Neural progenitor cell (in vitro differentiated cells): ENCODE measurements around the gene AHSP. TPM values are rescaled to one million over a fixed set of nuclear protein-coding genes. Genes with fewer than 3 reads are reported as not detected.

Source experiments
- DNase-seq: peaks from one replicate; pipeline ENCODE4 v3.0.0-alpha.2; 2016; ENCODE audit warnings: low spot score
- H2AFZ ChIP-seq: fragments of 200-600 bp; sonication (generic); replicated peaks from 2 replicates; pipeline ENCODE4 v1.6.1; 2016; ENCODE audit warnings: antibody characterized with exemption
- H3F3A ChIP-seq: fragments of 200-600 bp; sonication (generic); 2 replicates; pipeline ENCODE4 v1.6.1; 2016; ENCODE audit warnings: antibody characterized with exemption, low read depth
- H3K27ac ChIP-seq: fragments of 200-600 bp; sonication (generic); 2 replicates; pipeline ENCODE4 v1.5.1; 2016; ENCODE audit warnings: mild to moderate bottlenecking
- H3K27me3 ChIP-seq: fragments of 200-600 bp; sonication (generic); 2 replicates; pipeline ENCODE4 v1.6.1; 2016; ENCODE audit warnings: mild to moderate bottlenecking, moderate library complexity
- H3K36me3 ChIP-seq: fragments of 200-600 bp; sonication (generic); 2 replicates; pipeline ENCODE4 v1.5.1; 2016
- H3K4me1 ChIP-seq: fragments of 200-600 bp; sonication (generic); 2 replicates; pipeline ENCODE4 v1.6.1; 2016; ENCODE audit warnings: mixed run types
- H3K4me2 ChIP-seq: fragments of 200-600 bp; sonication (generic); 2 replicates; pipeline ENCODE4 v1.6.1; 2016
- H3K4me3 ChIP-seq: fragments of 200-600 bp; sonication (generic); 2 replicates; pipeline ENCODE4 v1.5.1; 2016
- H3K79me2 ChIP-seq: fragments of 200-600 bp; sonication (generic); 2 replicates; pipeline ENCODE4 v1.6.1; 2016; ENCODE audit warnings: low read depth
- H3K9ac ChIP-seq: fragments of 200-600 bp; sonication (generic); 2 replicates; pipeline ENCODE4 v1.6.1; 2016
- H3K9me3 ChIP-seq: fragments of 200-600 bp; sonication (generic); 2 replicates; pipeline ENCODE4 v1.5.1; 2016; ENCODE audit warnings: low read depth
- H4K20me1 ChIP-seq: fragments of 200-600 bp; sonication (generic); 2 replicates; pipeline ENCODE4 v1.6.1; 2016; ENCODE audit warnings: low read depth
- H3K27ac Mint-ChIP-seq: 3 replicates; pipeline ENCODE4 v1.8.0; 2021; ENCODE audit warnings: mixed read lengths
- H3K27me3 Mint-ChIP-seq: 2 replicates; pipeline ENCODE4 v1.8.0; 2022; ENCODE audit warnings: low read depth, mild to moderate bottlenecking, inconsistent platforms, moderate library complexity, mixed read lengths; ENCODE audit not compliant: insufficient read depth
- H3K36me3 Mint-ChIP-seq: 3 replicates; pipeline ENCODE4 v1.8.0; 2021; ENCODE audit warnings: mixed read lengths
- H3K4me1 Mint-ChIP-seq: 3 replicates; pipeline ENCODE4 v1.8.0; 2021; ENCODE audit warnings: mixed read lengths
- H3K4me3 Mint-ChIP-seq: 3 replicates; pipeline ENCODE4 v1.8.0; 2021; ENCODE audit warnings: mild to moderate bottlenecking, moderate library complexity, mixed read lengths
- H3K9me3 Mint-ChIP-seq: 3 replicates; pipeline ENCODE4 v1.8.0; 2020; ENCODE audit warnings: mixed read lengths
- CTCF ChIP-seq: fragments of 200-600 bp; sonication (generic); IDR thresholded peaks from 2 replicates; pipeline ENCODE4 v1.5.1; 2017; ENCODE audit warnings: antibody characterized with exemption, mild to moderate bottlenecking
- EZH2 ChIP-seq: fragments of 200-600 bp; sonication (generic); IDR thresholded peaks from 2 replicates; pipeline ENCODE4 v1.6.1; 2017; ENCODE audit warnings: antibody characterized with exemption, mild to moderate bottlenecking, moderate library complexity
- EZH2phosphoT487 ChIP-seq: fragments of 200-600 bp; sonication (generic); IDR thresholded peaks from 2 replicates; pipeline ENCODE4 v1.6.1; 2017; ENCODE audit warnings: antibody characterized with exemption
- total RNA-seq: library from RNA; depleted of rRNA; stranded (reverse); fragments of >200 nt; gene quantifications from 2 replicates; pipeline ENCODE4 v1.2.3, GENCODE V29; 2015; ENCODE audit warnings: low replicate concordance

The AHSP gene
- total RNA-seq, 1 donor from 2014 or later, result not detected

- Histone ChIP-seq H4K20me1 (no peaks in the 10 kb centered on the region), H3K4me2 (no peak overlapping the region), H3K4me3 (no peak overlapping the region), H3K27ac (no peak overlapping the region), H2AFZ (no peak overlapping the region), H3K9ac (no peak overlapping the region), H3K4me1 (no peaks in the 10 kb centered on the region), H3K79me2 (no peaks in the 10 kb centered on the region), H3K36me3 (no peaks in the 10 kb centered on the region), H3K27me3 (no peaks in the 10 kb centered on the region), H3K9me3 (no peaks in the 10 kb centered on the region), H3F3A (no peaks in the 10 kb centered on the region)
- no peak for TF ChIP-seq EZH2phosphoT487
- no peak for TF ChIP-seq EZH2
- TF ChIP-seq CTCF, result no peak
- no peak for DNase-seq
- Mint-ChIP-seq H3K36me3 (no peaks in the 10 kb centered on the region), H3K4me1 (no peaks in the 10 kb centered on the region), H3K4me3 (no peak overlapping the region), H3K27ac (no peak overlapping the region), H3K9me3 (no peaks in the 10 kb centered on the region), H3K27me3 (peaks cover 5% of the 10 kb centered on the region)
These were observed 9.8 kb upstream of the AHSP start for GRCh38 chr16:31517800-31518402.

GRCh38 chr16:31519759-31520431 lies 7.8 kb upstream of the AHSP start:
- no peaks in the 10 kb centered on the region for H3K4me1 Mint-ChIP-seq

GRCh38 chr16:31521368-31521767 lies 6.3 kb upstream of the AHSP start:
- H3K4me1 ChIP-seq, result no peaks in the 10 kb centered on the region
- Mint-ChIP-seq H3K27ac (no peak overlapping the region), H3K4me3 (no peak overlapping the region), H3K36me3 (no peaks in the 10 kb centered on the region), H3K4me1 (no peaks in the 10 kb centered on the region), H3K27me3 (peaks cover 14% of the 10 kb centered on the region), H3K9me3 (no peaks in the 10 kb centered on the region)
- no peak overlapping the region for H2AFZ ChIP-seq
- H3K4me2 ChIP-seq, result no peak overlapping the region
- no peaks in the 10 kb centered on the region for H3K79me2 ChIP-seq
- H3K9ac ChIP-seq, result no peak overlapping the region
- H3K36me3 ChIP-seq, result no peaks in the 10 kb centered on the region
- H3F3A ChIP-seq, result no peaks in the 10 kb centered on the region
- DNase-seq, result no peak
- no peak overlapping the region for H3K4me3 ChIP-seq
- no peaks in the 10 kb centered on the region for H3K27me3 ChIP-seq
- no peak overlapping the region for H3K27ac ChIP-seq
- TF ChIP-seq EZH2phosphoT487, result no peak
- no peak for TF ChIP-seq CTCF
- no peak for TF ChIP-seq EZH2
- no peaks in the 10 kb centered on the region for H3K9me3 ChIP-seq
- H4K20me1 ChIP-seq, result no peaks in the 10 kb centered on the region

More at GRCh38 chr16:31519759-31520431, 7.8 kb upstream of the AHSP start:
- Histone ChIP-seq H3K27ac (no peak overlapping the region), H3K9me3 (no peaks in the 10 kb centered on the region), H3K27me3 (no peaks in the 10 kb centered on the region), H3K9ac (no peak overlapping the region), H3K4me2 (no peak overlapping the region), H3F3A (no peaks in the 10 kb centered on the region), H3K79me2 (no peaks in the 10 kb centered on the region), H3K4me3 (no peak overlapping the region), H4K20me1 (no peaks in the 10 kb centered on the region), H2AFZ (no peak overlapping the region), H3K36me3 (no peaks in the 10 kb centered on the region), H3K4me1 (no peaks in the 10 kb centered on the region)
- no peaks in the 10 kb centered on the region for H3K9me3 Mint-ChIP-seq
- H3K36me3 Mint-ChIP-seq, result no peaks in the 10 kb centered on the region
- H3K27me3 Mint-ChIP-seq, result peaks cover 5% of the 10 kb centered on the region
- H3K4me3 Mint-ChIP-seq, result no peak overlapping the region
- TF ChIP-seq EZH2 (no peak), CTCF (no peak), EZH2phosphoT487 (no peak)
- peak; percentile 7 for DNase-seq
- no peak overlapping the region for H3K27ac Mint-ChIP-seq
